H9 (cell line): Measurements from ENCODE around the gene LIF. TPM values are rescaled to one million over a fixed set of nuclear protein-coding genes. Genes with fewer than 3 reads are reported as not detected.

Experiments
- DNase-seq: peaks from one replicate; pipeline ENCODE4 v3.0.0-alpha.2; 2017
- H2AFZ ChIP-seq: one replicate; pipeline ENCODE4 v1.6.1; 2013; ENCODE audit warnings: mild to moderate bottlenecking, low read length, control low read depth, moderate library complexity
- H2AK5ac ChIP-seq: 2 replicates; pipeline ENCODE4 v1.6.1; 2013; ENCODE audit warnings: low read length, control low read depth, mixed read lengths; ENCODE audit not compliant: insufficient read length
- H2BK120ac ChIP-seq: one replicate; pipeline ENCODE4 v1.6.1; 2013; ENCODE audit warnings: low read depth, mild to moderate bottlenecking, low read length, control low read depth, inconsistent platforms; ENCODE audit not compliant: poor library complexity, severe bottlenecking
- H2BK12ac ChIP-seq: 2 replicates; pipeline ENCODE4 v1.6.1; 2013; ENCODE audit warnings: low read length, control low read depth, mixed read lengths, low read depth; ENCODE audit not compliant: insufficient read length
- H2BK15ac ChIP-seq: 2 replicates; pipeline ENCODE4 v1.6.1; 2013; ENCODE audit warnings: low read depth, low read length, control low read depth
- H2BK20ac ChIP-seq: one replicate; pipeline ENCODE4 v1.6.1; 2013; ENCODE audit warnings: low read depth, mild to moderate bottlenecking, low read length, control low read depth, inconsistent platforms; ENCODE audit not compliant: poor library complexity, severe bottlenecking
- H2BK5ac ChIP-seq: 2 replicates; pipeline ENCODE4 v1.6.1; 2013; ENCODE audit warnings: low read length, control low read depth, mixed read lengths; ENCODE audit not compliant: insufficient read length
- H3K14ac ChIP-seq: 2 replicates; pipeline ENCODE4 v1.6.1; 2013; ENCODE audit warnings: low read length, control low read depth; ENCODE audit not compliant: insufficient read depth
- H3K18ac ChIP-seq: 2 replicates; pipeline ENCODE4 v1.6.1; 2013; ENCODE audit warnings: low read depth, mild to moderate bottlenecking, mixed read lengths, low read length, control low read depth; ENCODE audit not compliant: insufficient read length
- H3K23ac ChIP-seq: 2 replicates; pipeline ENCODE4 v1.6.1; 2013; ENCODE audit warnings: low read length, control low read depth, mixed read lengths, low read depth; ENCODE audit not compliant: insufficient read length
- H3K23me2 ChIP-seq: 2 replicates; pipeline ENCODE4 v1.6.1; 2013; ENCODE audit warnings: low read depth, mild to moderate bottlenecking, mixed read lengths, low read length, control low read depth; ENCODE audit not compliant: insufficient read length, poor library complexity, severe bottlenecking
- H3K27ac ChIP-seq: 2 replicates; pipeline ENCODE4 v1.5.1; 2013; ENCODE audit warnings: low read length, control low read depth, mixed read lengths, low read depth; ENCODE audit not compliant: insufficient read length
- H3K27me3 ChIP-seq: 2 replicates; pipeline ENCODE4 v1.6.1; 2013; ENCODE audit warnings: low read length, control low read depth, inconsistent platforms; ENCODE audit not compliant: insufficient read depth
- H3K4ac ChIP-seq: 2 replicates; pipeline ENCODE4 v1.6.1; 2013; ENCODE audit warnings: low read depth, mild to moderate bottlenecking, control low read depth, inconsistent platforms, low read length, moderate library complexity
- H3K4me1 ChIP-seq: 2 replicates; pipeline ENCODE4 v1.6.1; 2013; ENCODE audit warnings: low read length, control low read depth, inconsistent platforms; ENCODE audit not compliant: insufficient read depth
- H3K4me2 ChIP-seq: 2 replicates; pipeline ENCODE4 v1.6.1; 2013; ENCODE audit warnings: low read length, control low read depth, mixed read lengths; ENCODE audit not compliant: insufficient read length, insufficient read depth
- H3K56ac ChIP-seq: 2 replicates; pipeline ENCODE4 v1.6.1; 2013; ENCODE audit warnings: low read depth, mild to moderate bottlenecking, mixed read lengths, low read length, control low read depth; ENCODE audit not compliant: insufficient read length
- H3K79me1 ChIP-seq: 2 replicates; pipeline ENCODE4 v1.6.1; 2013; ENCODE audit warnings: low read depth, mild to moderate bottlenecking, moderate library complexity, low read length, control low read depth, inconsistent platforms; ENCODE audit not compliant: insufficient read depth, poor library complexity, severe bottlenecking
- H3K79me2 ChIP-seq: 2 replicates; pipeline ENCODE4 v1.6.1; 2013; ENCODE audit warnings: low read length, control low read depth, inconsistent platforms; ENCODE audit not compliant: insufficient read depth
- H3K9ac ChIP-seq: 2 replicates; pipeline ENCODE4 v1.6.1; 2013; ENCODE audit warnings: low read length, control low read depth, mixed read lengths; ENCODE audit not compliant: insufficient read length; ENCODE audit errors: extremely low read depth
- H3K9me3 ChIP-seq: one replicate; pipeline ENCODE4 v1.6.1; 2013; ENCODE audit warnings: low read depth, low read length, inconsistent platforms; ENCODE audit not compliant: control insufficient read depth
- H3T11ph ChIP-seq: one replicate; pipeline ENCODE4 v1.6.1; 2013; ENCODE audit warnings: mild to moderate bottlenecking, low read length, control low read depth, inconsistent platforms
- H4K20me1 ChIP-seq: one replicate; pipeline ENCODE4 v1.6.1; 2013; ENCODE audit not compliant: control insufficient read depth, insufficient read length, insufficient read depth
- H4K5ac ChIP-seq: 2 replicates; pipeline ENCODE4 v1.6.1; 2013; ENCODE audit warnings: low read depth, mild to moderate bottlenecking, mixed read lengths, low read length, control low read depth; ENCODE audit not compliant: insufficient read length
- H4K8ac ChIP-seq: replicated peaks from 2 replicates; pipeline ENCODE4 v1.6.1; 2013; ENCODE audit warnings: low read length, control low read depth, mixed read lengths, low read depth; ENCODE audit not compliant: insufficient read length
- H4K91ac ChIP-seq: 2 replicates; pipeline ENCODE4 v1.6.1; 2013; ENCODE audit warnings: low read depth, mild to moderate bottlenecking, moderate library complexity, mixed read lengths, low read length, control low read depth; ENCODE audit not compliant: insufficient read length
- H3K27ac Mint-ChIP-seq, 3 experiments: 2 replicates in 2 of 3; 3 replicates in 1 of 3; pipeline ENCODE4 v1.8.0; 2020 to 2021; ENCODE audit warnings: mixed read lengths in 3 of 3, mild to moderate bottlenecking in 1 of 3, moderate library complexity in 1 of 3
- H3K27me3 Mint-ChIP-seq: 2 replicates; pipeline ENCODE4 v1.8.0; 2021; ENCODE audit warnings: low read depth, mild to moderate bottlenecking, moderate library complexity, mixed read lengths
- H3K36me3 Mint-ChIP-seq, 3 experiments: 2 replicates in 2 of 3; 3 replicates in 1 of 3; pipeline ENCODE4 v1.8.0; 2020 to 2021; ENCODE audit warnings: low read depth in 3 of 3, mixed read lengths in 3 of 3; ENCODE audit not compliant: insufficient read depth in 1 of 3
- H3K4me1 Mint-ChIP-seq, 2 experiments: 2 replicates each; pipeline ENCODE4 v1.8.0; 2020; ENCODE audit warnings: mixed read lengths in 2 of 2
- H3K4me3 Mint-ChIP-seq, 2 experiments: 2 replicates in 1 of 2; 3 replicates in 1 of 2; pipeline ENCODE4 v1.8.0; 2020 to 2021; ENCODE audit warnings: mild to moderate bottlenecking in 2 of 2, mixed read lengths in 2 of 2, moderate library complexity in 1 of 2
- H3K9me3 Mint-ChIP-seq, 2 experiments: 2 replicates in 1 of 2; 3 replicates in 1 of 2; pipeline ENCODE4 v1.8.0; 2020; ENCODE audit warnings: mild to moderate bottlenecking in 2 of 2, mixed read lengths in 2 of 2, moderate library complexity in 1 of 2
- WGBS: extraction: QIAGEN DNeasy Blood & Tissue Kit; methylation state at CpG from one replicate; pipeline ENCODE4 v1.1.7; 2013; ENCODE audit warnings: missing lambda C conversion rate, low lambda C conversion rate, mixed read lengths; ENCODE audit not compliant: insufficient read length; ENCODE audit errors: extremely low coverage; 5-methylcytosine and 5-hydroxymethylcytosine counted together
- total RNA-seq: library from RNA; stranded (reverse); gene quantifications from 2 replicates; pipeline ENCODE4 v1.2.1, GENCODE V29; 2021
- TF ChIP-seq, protein P1 (sequence below): fragments of 200-600 bp; sonication (generic); conservative IDR thresholded peaks from 3 replicates; pipeline ENCODE4 v1.8.0; 2021; ENCODE audit warnings: antibody characterized with exemption, mild to moderate bottlenecking

Gene LIF
- total RNA-seq, 1 experiment from 2014 or later = 6.1 TPM

- Histone ChIP-seq H3T11ph (no peak overlapping the region), H3K79me2 (no peaks in the 10 kb centered on the region), H2BK5ac (no peak overlapping the region), H3K4me2 (no peak overlapping the region), H4K8ac (no peak overlapping the region), H2AK5ac (no peak overlapping the region), H3K4me1 (peaks cover 6% of the 10 kb centered on the region; the same call in 1 of the 2 replicates), H2BK15ac (no peak overlapping the region; the same call in 1 of the 2 replicates), H3K79me1 (no peaks in the 10 kb centered on the region), H3K9me3 (no peaks in the 10 kb centered on the region), H3K4ac (no peak overlapping the region), H4K91ac (no peak overlapping the region), H3K56ac (no peak overlapping the region), H3K23ac (no peak overlapping the region), H4K5ac (no peak overlapping the region), H2BK120ac (no peak overlapping the region), H2BK20ac (no peak overlapping the region), H4K20me1 (no peaks in the 10 kb centered on the region), H3K14ac (no peak overlapping the region), H3K9ac (no peak overlapping the region), H3K23me2 (no peaks in the 10 kb centered on the region), H3K27me3 (no peaks in the 10 kb centered on the region; the same call in 1 of the 2 replicates), H2AFZ (no peak overlapping the region), H3K27ac (no peak overlapping the region), H2BK12ac (no peak overlapping the region), H3K18ac (no peak overlapping the region)
- TF ChIP-seq, protein P1, sequence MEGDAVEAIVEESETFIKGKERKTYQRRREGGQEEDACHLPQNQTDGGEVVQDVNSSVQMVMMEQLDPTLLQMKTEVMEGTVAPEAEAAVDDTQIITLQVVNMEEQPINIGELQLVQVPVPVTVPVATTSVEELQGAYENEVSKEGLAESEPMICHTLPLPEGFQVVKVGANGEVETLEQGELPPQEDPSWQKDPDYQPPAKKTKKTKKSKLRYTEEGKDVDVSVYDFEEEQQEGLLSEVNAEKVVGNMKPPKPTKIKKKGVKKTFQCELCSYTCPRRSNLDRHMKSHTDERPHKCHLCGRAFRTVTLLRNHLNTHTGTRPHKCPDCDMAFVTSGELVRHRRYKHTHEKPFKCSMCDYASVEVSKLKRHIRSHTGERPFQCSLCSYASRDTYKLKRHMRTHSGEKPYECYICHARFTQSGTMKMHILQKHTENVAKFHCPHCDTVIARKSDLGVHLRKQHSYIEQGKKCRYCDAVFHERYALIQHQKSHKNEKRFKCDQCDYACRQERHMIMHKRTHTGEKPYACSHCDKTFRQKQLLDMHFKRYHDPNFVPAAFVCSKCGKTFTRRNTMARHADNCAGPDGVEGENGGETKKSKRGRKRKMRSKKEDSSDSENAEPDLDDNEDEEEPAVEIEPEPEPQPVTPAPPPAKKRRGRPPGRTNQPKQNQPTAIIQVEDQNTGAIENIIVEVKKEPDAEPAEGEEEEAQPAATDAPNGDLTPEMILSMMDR = no peak
- peaks cover 36 to 37% of the 10 kb centered on the region in 2 experiments for H3K4me1 Mint-ChIP-seq
- H3K4me3 Mint-ChIP-seq = no peak overlapping the region
- DNase-seq = no peak
- no CpG with 5 or more reads among the region's 18 CpGs for WGBS
- H3K27ac Mint-ChIP-seq = peak overlapping the region in 2 of 3 experiments; percentile 29 to 56; a peak in 2 of 7 replicates
- no peaks in the 10 kb centered on the region for H3K36me3 Mint-ChIP-seq
- H3K27me3 Mint-ChIP-seq = peaks cover 16% of the 10 kb centered on the region
- no peaks in the 10 kb centered on the region; a peak in 1 of 5 replicates for H3K9me3 Mint-ChIP-seq
Measured at GRCh38 chr22:30211124-30211820, 35.3 kb downstream of the LIF start.
